NCI-H128 (cell line): ENCODE measurements around the gene FGF23.

Source experiments
- DNase-seq: peaks from one replicate; lab custom pipeline; 2025; ENCODE audit not compliant: unreplicated experiment; lab: John Stamatoyannopoulos, UW

Gene FGF23

GRCh38 chr12:4320497-4320852, 59.0 kb downstream of the FGF23 start:
- no peak for DNase-seq
